SU-DHL-6 (cell line): ENCODE data around the gene IGSF8.

Experiments
- H2AFZ ChIP-seq: fragments of 200-600 bp; sonication (generic); 2 replicates; pipeline ENCODE4 v1.6.1; 2014; ENCODE audit warnings: low read depth, mild to moderate bottlenecking, moderate library complexity, mixed read lengths, antibody characterized with exemption, low read length; ENCODE audit not compliant: severe bottlenecking
- H3F3A ChIP-seq: fragments of 200-600 bp; shearing (Covaris generic); 2 replicates; pipeline ENCODE4 v1.6.0; 2016; ENCODE audit warnings: antibody characterized with exemption, mild to moderate bottlenecking; ENCODE audit not compliant: insufficient read depth
- H3K27ac ChIP-seq: fragments of 200-600 bp; sonication (generic); 2 replicates; pipeline ENCODE4 v1.5.1; 2016; ENCODE audit warnings: low read depth, mild to moderate bottlenecking, low read length, moderate library complexity, mixed read lengths
- H3K27me3 ChIP-seq: fragments of 200-600 bp; sonication (generic), shearing (Covaris generic); 2 replicates; pipeline ENCODE4 v1.6.0; 2014; ENCODE audit warnings: mild to moderate bottlenecking, low read length
- H3K36me3 ChIP-seq: fragments of 200-600 bp; sonication (generic); 2 replicates; pipeline ENCODE4 v1.6.1; 2014; ENCODE audit warnings: mild to moderate bottlenecking, low read length, mixed read lengths
- H3K4me2 ChIP-seq: fragments of 300-600, 200-600 bp; shearing (Covaris generic), sonication (generic); 2 replicates; pipeline ENCODE4 v1.6.0; 2014; ENCODE audit warnings: low read length, low read depth, mild to moderate bottlenecking; ENCODE audit not compliant: poor library complexity, severe bottlenecking
- H3K4me3 ChIP-seq: fragments of 200-600 bp; sonication (generic); 2 replicates; pipeline ENCODE4 v1.5.1; 2014; ENCODE audit warnings: antibody characterized with exemption, low read length, mild to moderate bottlenecking, mixed read lengths; ENCODE audit not compliant: insufficient read depth, poor library complexity, severe bottlenecking
- H3K79me2 ChIP-seq: fragments of 200-600 bp; sonication (generic); 2 replicates; pipeline ENCODE4 v1.6.1; 2014; ENCODE audit warnings: mild to moderate bottlenecking, low read length, moderate library complexity; ENCODE audit not compliant: insufficient read depth
- H3K9ac ChIP-seq: fragments of 200-600 bp; sonication (generic); 2 replicates; pipeline ENCODE4 v1.7.0; 2014; ENCODE audit warnings: mild to moderate bottlenecking, low read length
- H3K9me2 ChIP-seq: fragments of 200-600 bp; sonication (generic); replicated peaks from 2 replicates; pipeline ENCODE4 v1.6.1; 2014; ENCODE audit warnings: low read length; ENCODE audit not compliant: insufficient read depth
- H3K9me3 ChIP-seq: fragments of 200-600 bp; sonication (generic); 2 replicates; pipeline ENCODE4 v1.6.1; 2014; ENCODE audit warnings: low read length, mixed read lengths; ENCODE audit not compliant: insufficient read depth
- H4K20me1 ChIP-seq: fragments of 200-600 bp; sonication (generic); 2 replicates; pipeline ENCODE4 v1.6.1; 2014; ENCODE audit warnings: low read depth, mild to moderate bottlenecking, antibody characterized with exemption, low read length, moderate library complexity, mixed read lengths
- CTCF ChIP-seq: fragments of 200-600 bp; sonication (generic); IDR thresholded peaks from one replicate; pipeline ENCODE4 v1.5.1; 2017; ENCODE audit warnings: antibody characterized with exemption, mild to moderate bottlenecking, low read length, moderate library complexity; ENCODE audit not compliant: insufficient read depth, poor library complexity, severe bottlenecking
- EZH2phosphoT487 ChIP-seq: fragments of 200-600 bp; sonication (generic), shearing (Covaris generic); conservative IDR thresholded peaks from 2 replicates; pipeline ENCODE4 v1.6.1; 2018; ENCODE audit warnings: mild to moderate bottlenecking, antibody characterized with exemption, low read length, moderate library complexity, mixed read lengths

Gene IGSF8

GRCh38 chr1:160094806-160095205, 3.6 kb downstream of the IGSF8 start:
- Histone ChIP-seq H3K9me2 (no peaks in the 10 kb centered on the region), H3K27ac (no peak overlapping the region), H3K27me3 (no peaks in the 10 kb centered on the region), H3K9me3 (no peaks in the 10 kb centered on the region), H4K20me1 (no peaks in the 10 kb centered on the region), H3K9ac (no peak overlapping the region), H3K36me3 (no peaks in the 10 kb centered on the region), H2AFZ (no peak overlapping the region), H3K4me2 (no peak overlapping the region), H3K79me2 (no peaks in the 10 kb centered on the region), H3K4me3 (no peak overlapping the region), H3F3A (peaks cover 4% of the 10 kb centered on the region; the same call in 1 of the 2 replicates)
- TF ChIP-seq EZH2phosphoT487 = no peak
- no peak for TF ChIP-seq CTCF

GRCh38 chr1:160094291-160094625, 4.2 kb downstream of the IGSF8 start:
- no peak overlapping the region for H2AFZ ChIP-seq
- no peak overlapping the region for H3K27ac ChIP-seq

GRCh38 chr1:160093624-160094290, 4.7 kb downstream of the IGSF8 start:
- Histone ChIP-seq H3K9me3 (no peaks in the 10 kb centered on the region), H3K27ac (no peak overlapping the region), H2AFZ (no peak overlapping the region), H3K4me3 (no peak overlapping the region), H3K4me2 (no peak overlapping the region), H3K27me3 (no peaks in the 10 kb centered on the region), H4K20me1 (no peaks in the 10 kb centered on the region), H3K9ac (no peak overlapping the region), H3K79me2 (no peaks in the 10 kb centered on the region), H3K36me3 (no peaks in the 10 kb centered on the region), H3K9me2 (no peaks in the 10 kb centered on the region), H3F3A (no peaks in the 10 kb centered on the region)
- TF ChIP-seq EZH2phosphoT487 (no peak), CTCF (no peak)

More at GRCh38 chr1:160094291-160094625, 4.2 kb downstream of the IGSF8 start:
- no peaks in the 10 kb centered on the region for H3K36me3 ChIP-seq
- H3K9me2 ChIP-seq = no peaks in the 10 kb centered on the region
- H3K9me3 ChIP-seq = no peaks in the 10 kb centered on the region
- no peaks in the 10 kb centered on the region for H4K20me1 ChIP-seq
- no peak overlapping the region for H3K4me3 ChIP-seq
- H3K79me2 ChIP-seq = no peaks in the 10 kb centered on the region
- H3K4me2 ChIP-seq = no peak overlapping the region
- no peaks in the 10 kb centered on the region for H3K27me3 ChIP-seq
- H3K9ac ChIP-seq = no peak overlapping the region
- TF ChIP-seq CTCF (no peak), EZH2phosphoT487 (no peak)
- H3F3A ChIP-seq = no peaks in the 10 kb centered on the region; the same call in 1 of the 2 replicates

GRCh38 chr1:160093069-160093395, 5.4 kb downstream of the IGSF8 start:
- no peak overlapping the region for H3K4me2 ChIP-seq
- H3K9me3 ChIP-seq = no peaks in the 10 kb centered on the region
- H3K79me2 ChIP-seq = no peaks in the 10 kb centered on the region
- no peaks in the 10 kb centered on the region for H3K36me3 ChIP-seq
- TF ChIP-seq CTCF (no peak), EZH2phosphoT487 (no peak)
- no peaks in the 10 kb centered on the region for H4K20me1 ChIP-seq
- H2AFZ ChIP-seq = no peak overlapping the region
- H3K27ac ChIP-seq = no peak overlapping the region
- no peak overlapping the region for H3K9ac ChIP-seq
- H3K9me2 ChIP-seq = no peaks in the 10 kb centered on the region
- no peaks in the 10 kb centered on the region for H3F3A ChIP-seq
- no peaks in the 10 kb centered on the region for H3K27me3 ChIP-seq
- no peak overlapping the region for H3K4me3 ChIP-seq
